ENCODE results near the gene RALGAPA1.
"Not testable (repeated sequence)": the region's sequence is repeated elsewhere in the genome, so short reads cannot be mapped to it uniquely, and the experiment has no call there.

Gene RALGAPA1

DNA sequence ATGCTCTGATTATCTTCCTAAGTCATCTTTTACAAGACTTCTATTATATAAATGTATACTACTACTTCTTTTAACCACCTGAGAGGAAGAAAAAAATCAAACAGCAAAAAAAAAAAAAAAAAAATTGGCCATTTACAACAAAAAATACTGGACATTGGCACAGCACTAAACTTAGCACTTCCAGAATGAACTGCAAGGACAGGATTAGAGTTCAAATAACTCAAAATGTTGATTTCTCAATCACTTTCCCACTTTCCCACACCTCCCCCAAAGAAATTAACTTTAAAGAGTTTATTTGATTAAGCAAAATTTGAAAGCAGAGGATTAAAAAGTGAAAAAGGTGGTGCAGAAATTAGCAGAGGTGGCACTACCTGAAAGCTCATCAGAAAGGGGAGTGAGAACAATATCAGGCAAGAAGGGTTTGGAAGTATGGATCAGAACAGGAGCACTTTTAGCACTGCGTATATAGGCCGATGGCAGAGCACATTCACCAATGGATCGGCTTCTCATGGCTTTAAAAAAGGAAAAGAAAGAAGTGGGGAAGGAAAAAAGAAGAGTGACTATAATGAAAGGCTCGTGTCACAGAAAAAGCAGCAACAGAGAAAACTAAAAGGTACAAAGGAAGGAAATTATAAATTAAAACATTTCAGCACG, 109.2 kb downstream of the RALGAPA1 start:
- no peak for DNase-seq (ENCODE audit: low read depth)

DNA sequence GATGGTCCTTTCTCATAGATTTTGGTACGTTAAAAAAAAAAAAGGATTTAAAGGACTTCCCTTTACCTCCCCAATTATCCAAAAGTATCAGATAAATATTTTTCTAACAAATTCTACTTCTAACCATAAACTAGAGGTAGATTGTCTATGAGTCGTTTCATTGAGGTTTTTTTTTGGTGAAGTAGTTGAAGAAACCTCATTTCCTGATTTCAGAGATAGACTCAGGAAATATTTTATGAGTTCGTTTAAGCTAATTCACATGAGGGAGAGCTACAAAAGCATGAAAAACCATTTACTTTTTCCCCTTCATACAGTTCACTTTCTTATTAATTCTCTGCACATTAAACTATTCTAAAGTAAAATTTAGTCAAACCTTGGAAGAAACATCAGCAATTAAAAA, 112.5 kb downstream of the RALGAPA1 start:
- no peak for DNase-seq (ENCODE audit: low read depth)

DNA sequence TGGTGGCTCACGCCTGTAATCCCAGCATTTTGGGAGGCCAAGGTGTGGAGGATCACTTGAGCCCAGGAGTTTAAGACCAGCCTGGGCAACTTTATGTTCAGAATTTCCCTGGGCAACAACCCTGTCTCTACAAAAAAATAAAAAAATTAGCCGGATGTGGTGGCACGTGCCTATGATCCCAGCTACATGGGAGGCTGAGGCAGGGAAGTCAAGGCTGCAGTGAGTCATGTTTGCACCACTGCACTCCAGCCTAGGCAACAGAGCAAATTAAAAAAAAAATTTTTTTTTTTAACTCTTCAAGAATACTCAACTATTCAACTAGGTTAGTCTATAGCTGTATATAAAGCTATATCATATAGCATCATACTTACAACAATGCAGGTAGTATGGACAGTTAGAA, 113.0 kb downstream of the RALGAPA1 start:
- no peak for DNase-seq (ENCODE audit: low read depth)

DNA sequence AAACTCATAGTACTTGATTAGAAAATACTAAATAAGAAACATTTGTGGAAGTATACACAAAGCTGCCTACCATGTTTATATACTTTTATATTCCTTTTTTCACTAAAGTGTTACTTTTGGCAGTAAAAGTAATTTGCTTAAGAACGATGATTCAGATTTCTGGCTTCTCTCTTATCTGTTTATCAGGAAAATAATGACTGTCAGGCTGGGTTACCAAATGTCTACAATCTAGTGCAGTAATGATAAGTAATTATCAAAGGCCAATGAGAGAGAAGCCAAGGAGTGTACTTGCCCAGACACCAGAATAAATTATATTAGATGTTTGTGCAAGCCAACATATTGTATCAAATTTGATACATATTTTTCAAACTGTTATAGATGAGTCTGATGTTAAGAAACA, 113.4 kb downstream of the RALGAPA1 start:
- DNase-seq (ENCODE audit: low read depth) = no peak

DNA sequence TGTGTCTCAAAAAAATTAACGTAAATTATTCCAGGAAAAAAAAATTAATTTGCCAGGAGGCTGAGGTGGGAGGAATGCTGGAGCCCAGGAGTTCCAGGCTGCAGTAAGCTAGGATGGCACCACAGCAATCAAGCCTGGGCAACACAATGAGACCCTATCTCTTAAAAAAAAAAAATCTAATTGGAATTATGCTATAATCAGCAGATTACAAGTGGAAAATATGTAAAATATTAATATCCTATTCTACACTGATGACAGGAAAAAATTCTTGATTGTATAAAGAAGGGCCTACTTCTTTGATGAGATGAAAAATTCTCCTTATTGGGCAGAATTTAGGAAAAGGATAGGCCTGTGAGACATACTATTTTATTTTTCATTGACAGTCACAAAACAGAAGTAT, 114.0 kb downstream of the RALGAPA1 start:
- no peak for DNase-seq (ENCODE audit: low read depth)

DNA sequence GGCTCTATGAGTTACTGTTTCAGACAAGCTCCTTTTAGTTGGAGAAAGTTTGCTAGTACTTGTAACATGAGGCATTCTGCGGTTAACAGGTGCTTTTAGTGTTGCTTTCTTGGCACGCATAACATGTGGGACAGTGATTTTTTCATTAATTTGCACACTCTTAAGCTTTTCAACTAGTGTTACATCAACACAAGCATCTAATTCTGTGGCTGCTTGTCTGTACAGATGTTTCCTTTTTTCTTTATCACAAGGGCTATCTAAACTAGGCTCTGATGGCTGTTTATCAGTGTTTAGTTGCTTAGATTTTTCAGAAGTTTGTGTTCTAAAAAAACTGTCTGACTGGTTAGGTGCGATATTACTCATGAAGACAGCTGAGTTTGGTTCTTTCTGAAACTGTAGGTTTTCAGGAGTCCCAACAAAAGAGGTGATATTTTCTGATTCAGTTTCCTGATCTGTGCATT, 120.1 kb downstream of the RALGAPA1 start:
- no peak for DNase-seq (ENCODE audit: low read depth)

DNA sequence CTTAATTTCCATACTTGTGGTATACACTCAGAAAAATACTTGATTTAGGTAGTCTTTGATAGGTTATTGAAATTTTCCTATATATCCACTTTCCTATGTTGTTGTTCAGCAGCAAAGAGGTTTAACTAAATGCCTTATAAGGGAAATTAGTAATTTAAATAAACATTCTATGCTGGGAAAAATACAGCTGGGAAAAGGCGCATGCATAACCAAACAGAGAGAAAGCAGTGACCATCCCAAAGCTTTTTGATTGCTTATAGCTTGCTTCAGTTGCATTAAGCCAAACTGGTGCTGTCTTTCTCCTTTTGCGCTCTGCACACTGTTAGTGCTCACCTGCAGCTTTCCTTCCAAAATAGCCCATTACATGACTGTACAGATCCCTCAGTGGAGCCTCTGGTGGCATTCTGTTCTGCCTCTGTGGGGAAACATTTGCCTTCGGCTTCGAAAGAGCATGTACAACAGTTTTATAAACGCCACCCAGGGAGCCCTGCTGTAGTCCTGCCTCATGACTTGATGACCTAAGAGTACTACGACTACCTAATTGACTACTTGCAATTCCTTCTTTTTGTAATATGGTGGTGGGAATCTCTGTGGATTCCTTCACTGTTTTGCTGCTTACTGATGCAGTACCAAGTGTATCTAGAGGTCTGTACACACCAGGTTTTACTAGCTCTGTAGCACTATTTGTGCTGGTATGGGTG, 120.8 kb downstream of the RALGAPA1 start:
- no peak for DNase-seq (ENCODE audit: low read depth)

DNA sequence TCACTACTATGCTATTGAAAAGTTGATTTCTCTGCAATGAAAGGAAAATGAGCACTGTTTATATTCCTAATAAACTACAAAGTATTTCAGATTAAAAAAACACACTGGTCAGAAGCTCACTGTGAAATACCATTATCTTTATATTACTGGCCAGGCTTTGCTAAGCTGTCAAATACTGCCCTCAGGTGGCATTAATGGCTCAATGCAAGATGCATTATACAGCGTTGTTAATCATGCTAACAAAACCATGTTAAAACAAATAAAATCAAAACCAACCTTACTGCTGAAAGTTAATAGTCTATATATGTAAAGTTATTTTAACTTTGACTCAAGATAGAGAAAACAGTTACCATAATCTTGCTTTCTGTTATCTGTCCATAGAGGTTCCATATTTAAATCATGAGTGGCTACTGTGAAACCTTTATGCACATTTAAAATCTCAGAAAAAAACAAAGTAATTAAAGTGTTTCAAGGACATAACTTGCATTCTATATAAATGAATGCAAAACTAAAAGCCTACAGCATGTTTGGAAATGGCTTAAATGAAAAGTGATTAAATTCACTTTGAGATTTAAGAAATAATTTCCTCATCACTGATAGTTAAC, 121.7 kb downstream of the RALGAPA1 start:
- no peak for DNase-seq (ENCODE audit: low read depth)

DNA sequence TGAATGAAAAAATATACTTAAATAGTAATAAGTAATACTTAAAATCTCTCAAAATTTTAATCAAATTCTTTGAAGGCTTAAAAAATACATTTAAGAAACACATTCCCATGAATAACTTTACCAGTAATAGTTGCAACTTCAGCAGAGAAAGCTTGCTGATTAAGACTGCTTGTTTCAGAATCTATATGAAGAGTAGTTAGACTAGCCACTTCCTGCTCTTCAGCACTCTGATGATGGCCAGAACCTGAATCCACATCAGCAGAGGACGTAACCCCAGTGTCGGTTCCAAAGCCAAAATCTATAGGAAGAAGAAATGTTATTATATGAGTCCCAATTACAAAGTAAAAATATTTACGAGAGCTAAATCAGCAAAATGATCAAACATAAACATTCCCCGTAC, 125.4 kb downstream of the RALGAPA1 start:
- DNase-seq (ENCODE audit: low read depth) = not testable (repeated sequence)

DNA sequence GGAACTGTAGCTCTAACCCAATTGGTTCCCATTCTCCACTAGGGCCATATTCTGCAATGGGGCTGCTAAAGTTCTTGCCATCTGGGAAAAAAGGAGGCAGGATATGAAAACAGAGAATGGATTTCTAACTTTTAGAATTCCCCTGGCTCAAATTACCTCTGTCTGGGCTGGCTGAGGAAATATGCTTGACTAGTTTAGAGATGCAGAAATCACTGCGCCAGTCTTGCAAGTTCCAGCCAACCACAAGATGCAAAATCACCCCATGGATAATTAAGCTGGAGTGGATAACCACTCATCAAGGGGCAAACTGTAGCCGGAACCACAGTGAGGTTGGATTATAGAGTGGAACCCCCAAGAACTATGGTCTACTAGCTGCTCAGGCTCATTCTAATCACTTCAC, 126.3 kb downstream of the RALGAPA1 start:
- DNase-seq (ENCODE audit: low read depth) = no peak

DNA sequence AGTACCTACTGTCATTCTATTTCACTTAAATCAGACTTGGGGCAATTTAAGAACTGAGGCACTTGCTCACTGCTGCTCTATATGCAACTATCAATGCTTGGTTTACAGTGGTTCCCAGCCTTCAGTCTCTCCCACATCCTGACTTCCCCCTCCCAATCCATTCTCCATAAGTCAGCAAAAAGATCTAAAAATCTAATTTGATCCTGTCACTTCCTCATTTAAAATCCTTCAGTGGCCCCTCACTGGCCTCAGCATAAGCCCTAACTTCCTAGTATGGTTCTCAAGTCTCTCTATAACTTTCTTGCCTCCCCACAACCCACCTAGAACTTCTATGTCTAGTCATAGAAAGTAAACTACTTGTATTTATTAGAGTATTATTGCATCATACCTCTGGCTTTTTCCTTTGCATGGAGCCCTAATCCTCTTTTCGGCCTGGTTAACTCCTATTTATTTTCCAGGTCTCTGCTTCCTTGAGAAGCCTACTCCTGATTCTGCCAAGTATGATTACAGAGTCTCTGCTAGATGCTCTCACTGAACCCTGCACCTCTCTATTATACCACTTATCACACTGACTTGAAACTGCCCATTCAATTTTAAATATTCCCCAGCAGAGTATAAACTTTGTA, 130.6 kb downstream of the RALGAPA1 start:
- no peak for DNase-seq (ENCODE audit: low read depth)

DNA sequence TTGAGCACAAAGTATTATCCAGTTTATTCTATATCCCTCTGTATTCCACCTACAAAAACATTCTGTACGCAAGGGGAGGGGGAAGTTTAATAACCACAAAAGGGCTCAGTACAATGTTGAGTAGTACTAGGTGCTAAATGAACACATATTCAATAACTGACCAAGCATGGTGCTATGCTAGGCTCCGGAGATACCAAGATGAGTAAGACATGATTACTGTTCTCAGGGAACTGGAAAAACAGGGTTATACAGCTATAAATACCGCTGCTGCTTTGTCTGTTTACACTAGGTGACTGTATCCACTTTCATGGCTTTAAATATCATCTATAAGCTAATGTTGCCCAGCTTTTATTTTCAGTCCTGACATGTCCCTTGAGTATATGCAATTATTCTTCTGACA, 139.3 kb downstream of the RALGAPA1 start:
- no peak for DNase-seq (ENCODE audit: low read depth)

DNA sequence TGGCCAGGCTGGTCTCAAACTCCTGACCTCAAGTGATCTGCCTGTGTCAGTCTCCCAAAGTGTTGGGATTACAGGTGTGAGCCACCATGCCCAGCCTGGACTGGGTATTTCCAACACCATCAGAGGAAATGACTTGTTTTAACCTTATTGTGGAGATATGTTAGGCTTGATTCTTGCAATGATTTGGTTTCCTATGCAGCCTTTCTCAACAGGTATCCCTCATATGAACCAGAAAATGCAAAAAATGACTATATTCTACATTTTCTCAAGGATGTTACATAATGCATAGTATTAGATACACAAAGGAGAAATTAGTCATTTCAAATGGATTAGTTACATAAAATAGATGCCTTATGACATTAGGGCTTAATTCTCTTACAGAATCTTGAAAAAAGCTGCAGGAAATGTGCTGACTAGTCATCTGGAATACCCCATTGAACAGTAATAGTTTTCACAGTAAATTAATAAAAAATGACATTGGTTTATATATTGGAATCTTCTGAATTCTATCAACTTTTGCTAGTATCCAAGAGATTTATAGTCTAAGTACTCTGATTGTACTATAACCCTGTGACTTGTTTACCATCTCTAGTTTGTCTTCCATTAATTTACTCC, 142.6 kb downstream of the RALGAPA1 start:
- DNase-seq (ENCODE audit: low read depth) = no peak

DNA sequence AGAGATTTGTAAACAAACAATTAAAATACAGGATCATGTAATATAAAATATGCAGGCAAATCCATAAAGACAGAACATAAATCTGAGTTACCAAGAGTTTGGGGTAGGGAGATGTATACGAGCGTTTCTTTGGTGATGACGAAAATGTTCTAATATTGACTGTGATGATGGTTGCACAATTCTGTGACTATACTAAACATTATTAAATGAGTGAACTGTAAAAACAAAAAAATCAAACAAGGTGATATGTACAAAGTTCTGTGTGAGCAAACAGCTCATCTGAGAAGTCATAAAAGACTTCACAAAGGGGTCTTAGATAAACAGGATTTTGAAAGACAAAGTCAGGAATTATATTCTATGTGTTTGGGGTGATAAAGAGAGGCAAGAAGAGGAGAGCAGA, 147.2 kb downstream of the RALGAPA1 start:
- DNase-seq (ENCODE audit: low read depth) = no peak

DNA sequence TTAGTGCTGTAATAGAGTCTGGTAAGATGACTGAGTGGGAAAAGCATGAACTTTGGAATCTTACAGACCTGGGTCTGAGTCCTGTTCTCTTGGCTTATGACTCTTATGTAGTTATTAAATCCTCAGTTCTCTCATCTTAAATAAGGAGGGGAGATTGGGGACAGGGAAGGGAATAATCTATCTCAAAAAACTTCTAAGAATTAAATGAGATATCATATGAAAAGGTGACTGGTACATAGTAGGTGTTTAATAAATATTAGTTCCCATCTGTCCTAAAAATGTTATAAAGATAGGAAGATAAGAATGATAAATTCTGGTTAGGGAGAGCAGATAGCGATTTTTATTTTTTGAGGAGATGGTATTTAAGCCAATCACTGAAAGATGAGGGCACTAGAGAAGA, 156.1 kb downstream of the RALGAPA1 start:
- no peak for DNase-seq (ENCODE audit: low read depth)

DNA sequence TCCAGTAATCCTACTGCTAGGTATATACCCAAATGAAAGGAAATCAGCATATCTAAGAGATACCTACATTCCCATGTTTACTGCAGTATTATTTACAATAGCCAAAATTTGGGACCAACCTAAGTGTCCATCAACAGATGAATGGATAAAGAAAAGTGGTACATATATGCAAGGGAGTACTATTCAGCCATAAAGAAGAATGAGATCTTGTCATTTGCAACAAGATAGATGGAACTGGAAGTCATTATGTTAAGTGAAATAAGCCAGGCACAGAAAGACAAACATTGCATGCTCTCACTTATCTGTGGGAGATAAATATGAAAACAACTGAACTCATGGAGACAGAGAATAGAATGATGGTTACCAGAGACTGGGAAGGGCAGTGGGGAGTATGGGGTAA, 165.6 kb downstream of the RALGAPA1 start:
- DNase-seq (ENCODE audit: low read depth) = no peak

DNA sequence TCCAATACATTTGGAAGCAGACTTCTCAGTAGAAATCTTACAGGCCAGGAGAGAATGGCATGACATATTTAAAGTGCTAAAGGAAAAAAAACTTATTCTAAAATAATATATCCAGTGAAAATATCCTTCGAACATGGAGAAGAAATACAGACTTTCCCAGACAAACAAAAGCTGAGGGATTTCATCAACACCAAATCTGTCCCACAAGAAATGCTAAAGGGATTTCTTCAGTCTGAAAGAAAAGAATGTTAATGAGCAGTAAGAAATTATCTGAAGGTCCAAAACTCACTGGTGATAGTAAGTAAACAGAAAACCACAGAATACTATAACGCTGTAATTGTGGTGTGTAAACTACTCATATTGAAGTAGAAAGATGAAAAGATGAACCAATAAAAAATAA, 171.2 kb downstream of the RALGAPA1 start:
- DNase-seq (ENCODE audit: low read depth) = no peak

DNA sequence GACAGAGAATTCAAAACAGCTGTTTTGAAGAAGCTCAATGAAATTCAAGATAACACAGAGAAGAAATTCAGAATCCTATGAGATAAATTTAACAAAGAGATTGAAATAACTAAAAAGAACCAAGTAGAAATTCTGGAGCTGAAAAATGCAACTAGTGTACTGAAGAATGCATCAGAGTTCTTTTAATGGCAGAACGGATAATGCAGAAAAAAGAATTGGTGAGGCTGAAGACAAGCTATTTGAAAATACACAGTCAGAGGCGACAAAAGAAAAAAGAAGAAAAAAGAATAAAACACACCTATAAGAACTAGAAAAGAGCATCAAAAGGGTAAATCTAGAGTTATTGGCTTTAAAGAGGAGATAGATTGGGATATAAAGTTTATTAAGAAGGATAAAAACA, 171.8 kb downstream of the RALGAPA1 start:
- no peak for DNase-seq (ENCODE audit: low read depth)

DNA sequence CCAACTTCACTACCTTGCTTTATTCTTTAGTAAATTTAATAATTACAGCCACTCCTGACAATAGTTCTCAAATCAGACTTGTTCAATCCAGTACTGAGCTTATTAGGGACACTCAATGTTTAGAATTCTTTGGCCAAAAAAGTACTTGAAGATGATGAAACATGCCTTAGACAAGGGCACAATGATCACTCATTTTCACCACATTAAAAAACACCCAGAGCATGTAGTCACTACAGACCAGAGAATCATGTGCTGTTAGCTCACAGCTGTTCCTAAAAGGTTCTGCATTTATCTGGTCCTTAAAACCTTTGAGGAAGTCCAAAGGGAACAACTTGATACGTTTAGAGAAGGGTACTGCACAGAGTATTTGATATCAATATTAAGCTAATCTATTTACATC, 176.4 kb downstream of the RALGAPA1 start:
- no peak for DNase-seq (ENCODE audit: low read depth)

DNA sequence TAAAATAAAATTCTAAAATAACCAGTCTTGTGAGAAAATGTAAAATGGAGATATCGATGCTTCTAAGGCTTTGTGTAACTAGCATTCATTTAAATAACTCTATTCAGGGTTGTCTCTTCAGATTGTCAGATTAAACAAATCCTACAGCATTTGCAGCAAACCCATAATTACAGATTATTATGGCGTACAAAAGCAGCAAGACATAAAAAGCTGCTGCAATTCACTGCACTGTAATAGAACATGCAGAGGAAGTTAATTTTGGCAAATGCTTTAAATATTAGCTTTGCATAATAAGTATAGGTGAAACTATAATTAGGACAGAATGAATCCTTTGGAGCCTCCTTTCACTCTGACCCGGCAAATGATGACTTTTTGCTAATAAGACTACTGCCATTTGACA, 176.8 kb downstream of the RALGAPA1 start:
- DNase-seq (ENCODE audit: low read depth) = no peak

DNA sequence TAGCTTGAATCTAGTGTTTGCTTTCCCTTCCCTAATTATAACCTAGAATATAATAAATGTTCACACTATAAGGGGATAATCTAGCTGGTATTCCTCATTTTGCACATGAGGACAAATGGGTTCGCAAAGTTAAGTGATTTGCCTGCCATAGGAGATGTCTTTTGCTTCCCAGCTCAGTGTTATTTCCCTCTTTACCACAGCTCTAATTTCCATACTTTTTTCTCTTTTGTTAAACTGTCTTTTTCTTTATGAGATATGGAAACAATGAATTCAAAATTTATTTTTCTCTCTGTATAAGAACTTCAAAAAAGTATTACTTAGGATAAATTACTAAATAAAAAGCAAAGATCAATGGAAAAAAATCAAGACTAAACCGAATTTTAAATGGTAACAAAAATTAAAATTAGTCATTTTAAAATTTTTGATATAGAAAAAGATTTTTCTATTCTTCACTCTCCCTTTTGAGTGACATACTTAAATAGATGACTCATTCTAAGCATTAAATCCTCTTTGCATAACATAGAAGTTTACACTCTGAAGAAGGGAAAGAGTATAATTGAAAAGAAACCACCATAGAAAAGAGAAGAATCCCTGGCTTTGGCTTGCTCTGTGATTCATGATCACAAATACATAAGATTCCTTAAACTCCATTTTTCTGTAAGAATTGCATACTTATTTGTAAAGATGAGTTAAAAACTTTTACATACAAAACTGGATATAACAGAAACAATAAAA, 177.9 kb downstream of the RALGAPA1 start:
- no peak for DNase-seq (ENCODE audit: low read depth)

DNA sequence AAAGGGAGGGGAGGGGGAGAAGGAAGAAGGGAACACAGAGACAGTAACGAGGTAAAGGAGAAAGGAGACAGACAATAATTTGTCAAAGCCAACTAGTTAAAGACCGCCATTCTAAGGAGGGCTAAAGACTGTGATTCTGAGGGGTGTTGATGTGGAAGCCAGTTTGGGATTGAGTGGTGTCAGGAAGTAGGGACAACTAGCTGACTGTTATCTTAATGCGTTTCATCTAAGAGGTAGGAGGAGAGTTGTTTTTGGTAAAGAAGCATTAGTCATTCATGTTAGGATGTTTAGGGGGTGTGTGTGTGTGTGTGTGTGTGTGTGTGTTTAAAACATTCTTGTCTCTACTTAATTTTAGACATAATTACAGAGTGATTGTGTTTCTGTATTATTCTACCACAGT, 180.1 kb downstream of the RALGAPA1 start:
- DNase-seq (ENCODE audit: low read depth) = no peak
